Nephron progenitor cell (in vitro differentiated cells): Measurements from ENCODE around the gene RBMS3.

Source experiments
- DNase-seq: peaks from one replicate; pipeline ENCODE4 v3.0.0; 2021
- H3K27ac Mint-ChIP-seq: 2 replicates; pipeline ENCODE4 v1.8.0; 2021; ENCODE audit warnings: mild to moderate bottlenecking, moderate library complexity, mixed read lengths
- H3K27me3 Mint-ChIP-seq: 2 replicates; pipeline ENCODE4 v1.8.0; 2021; ENCODE audit warnings: mild to moderate bottlenecking, low read depth, mixed read lengths; ENCODE audit not compliant: poor library complexity
- H3K36me3 Mint-ChIP-seq: 2 replicates; pipeline ENCODE4 v1.8.0; 2021; ENCODE audit warnings: low read depth, mixed read lengths
- H3K4me1 Mint-ChIP-seq: 2 replicates; pipeline ENCODE4 v1.8.0; 2021; ENCODE audit warnings: mixed read lengths
- H3K4me3 Mint-ChIP-seq: 2 replicates; pipeline ENCODE4 v1.8.0; 2021; ENCODE audit warnings: mild to moderate bottlenecking, moderate library complexity, mixed read lengths
- H3K9me3 Mint-ChIP-seq: 2 replicates; pipeline ENCODE4 v1.8.0; 2021; ENCODE audit warnings: mild to moderate bottlenecking, moderate library complexity, mixed read lengths
- CTCF ChIP-seq: fragments of 200-600 bp; sonication (generic); IDR thresholded peaks from 2 replicates; pipeline ENCODE4 v1.5.0; 2021; ENCODE audit warnings: antibody characterized with exemption

The RBMS3 gene

GRCh38 chr3:29453284-29454001 is 172.6 kb downstream of the RBMS3 start:
- no peaks in the 10 kb centered on the region for H3K9me3 Mint-ChIP-seq

GRCh38 chr3:29454161-29454611 is 173.3 kb downstream of the RBMS3 start:
- H3K27me3 Mint-ChIP-seq: peaks cover 2% of the 10 kb centered on the region
- H3K4me3 Mint-ChIP-seq: no peak overlapping the region
- no peaks in the 10 kb centered on the region for H3K9me3 Mint-ChIP-seq
- peaks cover 6% of the 10 kb centered on the region for H3K4me1 Mint-ChIP-seq
- no peaks in the 10 kb centered on the region for H3K36me3 Mint-ChIP-seq
- H3K27ac Mint-ChIP-seq: peak overlapping the region; percentile 58
- no peak for DNase-seq
- TF ChIP-seq CTCF: no peak

More at GRCh38 chr3:29453284-29454001, 172.6 kb downstream of the RBMS3 start:
- no peak for TF ChIP-seq CTCF
- no peak for DNase-seq
- no peak overlapping the region for H3K4me3 Mint-ChIP-seq
- H3K36me3 Mint-ChIP-seq: no peaks in the 10 kb centered on the region
- peaks cover 2% of the 10 kb centered on the region for H3K27me3 Mint-ChIP-seq
- peaks cover 10% of the 10 kb centered on the region for H3K4me1 Mint-ChIP-seq
- no peak overlapping the region for H3K27ac Mint-ChIP-seq

- DNase-seq: no peak
- Mint-ChIP-seq H3K27me3 (peaks cover 2% of the 10 kb centered on the region), H3K4me1 (peaks cover 6% of the 10 kb centered on the region), H3K4me3 (no peak overlapping the region), H3K36me3 (no peaks in the 10 kb centered on the region), H3K27ac (no peak overlapping the region), H3K9me3 (no peaks in the 10 kb centered on the region)
- TF ChIP-seq CTCF: no peak
Measured at GRCh38 chr3:29456901-29457300, 176.0 kb downstream of the RBMS3 start.

GRCh38 chr3:29463304-29463703 is 182.4 kb downstream of the RBMS3 start:
- Mint-ChIP-seq H3K27me3 (no peaks in the 10 kb centered on the region), H3K4me3 (no peak overlapping the region), H3K9me3 (no peaks in the 10 kb centered on the region), H3K27ac (no peak overlapping the region), H3K36me3 (no peaks in the 10 kb centered on the region), H3K4me1 (no peaks in the 10 kb centered on the region)
- TF ChIP-seq CTCF: no peak
- DNase-seq: no peak

- TF ChIP-seq CTCF: no peak
- Mint-ChIP-seq H3K27ac (no peak overlapping the region), H3K4me3 (no peak overlapping the region), H3K27me3 (no peaks in the 10 kb centered on the region), H3K4me1 (no peaks in the 10 kb centered on the region), H3K9me3 (no peaks in the 10 kb centered on the region), H3K36me3 (no peaks in the 10 kb centered on the region)
- no peak for DNase-seq
Measured at GRCh38 chr3:29465836-29466235, 185.0 kb downstream of the RBMS3 start.

GRCh38 chr3:29466442-29466841 is 185.6 kb downstream of the RBMS3 start:
- no peaks in the 10 kb centered on the region for H3K4me1 Mint-ChIP-seq
- DNase-seq: no peak

More at GRCh38 chr3:29466442-29466841, 185.6 kb downstream of the RBMS3 start:
- no peaks in the 10 kb centered on the region for H3K9me3 Mint-ChIP-seq
- no peak for TF ChIP-seq CTCF
- H3K36me3 Mint-ChIP-seq: no peaks in the 10 kb centered on the region
- no peak overlapping the region for H3K27ac Mint-ChIP-seq
- H3K27me3 Mint-ChIP-seq: no peaks in the 10 kb centered on the region
- no peak overlapping the region for H3K4me3 Mint-ChIP-seq
